GM19455 (cell line): ENCODE measurements around the gene OPN1MW.
"Not testable (repeated sequence)": the region's sequence is repeated elsewhere in the genome, so short reads cannot be mapped to it uniquely, and the experiment has no call there.

Experiments used
- ATAC-seq: cut with Tn5 transposase; IDR thresholded peaks from one replicate; pipeline ENCODE4 v1.9.1; 2021; ENCODE audit not compliant: unreplicated experiment

OPN1MW gene

GRCh38 chrX:154182296-154182695, at the start of gene OPN1MW:
Gene OPN1MW (plus strand): TSS chrX:154182596. CDS start chrX:154182678, 82 bp downstream.
- ATAC-seq = not testable (repeated sequence)

GRCh38 chrX:154135458-154136229, 46.8 kb upstream of the OPN1MW start:
- no peak for ATAC-seq

GRCh38 chrX:154136627-154137161, 45.7 kb upstream of the OPN1MW start:
- no peak for ATAC-seq

- ATAC-seq = no peak
These were observed 43.5 kb upstream of the OPN1MW start for GRCh38 chrX:154138857-154139256.

GRCh38 chrX:154140206-154140605, 42.2 kb upstream of the OPN1MW start:
- ATAC-seq = no peak

- ATAC-seq = no peak
These were observed 41.7 kb upstream of the OPN1MW start for GRCh38 chrX:154140742-154141141.

GRCh38 chrX:154142386-154142785, 40.0 kb upstream of the OPN1MW start:
- ATAC-seq = no peak

GRCh38 chrX:154142950-154143745, 39.2 kb upstream of the OPN1MW start:
- ATAC-seq = no peak

GRCh38 chrX:154144010-154144409, 38.4 kb upstream of the OPN1MW start, which contains the start of gene OPN1LW:
Gene OPN1LW (plus strand): TSS chrX:154144243. CDS start chrX:154144284, 41 bp downstream.
- ATAC-seq = not testable (repeated sequence)

GRCh38 chrX:154151030-154151429, 31.4 kb upstream of the OPN1MW start:
- not testable (repeated sequence) for ATAC-seq

- ATAC-seq = not testable (repeated sequence)
These were observed 26.2 kb upstream of the OPN1MW start for GRCh38 chrX:154156221-154156620.

GRCh38 chrX:154157207-154157606, 25.2 kb upstream of the OPN1MW start:
- ATAC-seq = not testable (repeated sequence)

GRCh38 chrX:154159345-154159744, 23.1 kb upstream of the OPN1MW start:
- ATAC-seq = not testable (repeated sequence)

- not testable (repeated sequence) for ATAC-seq
These were observed 17.5 kb upstream of the OPN1MW start for GRCh38 chrX:154164902-154165301.

- not testable (repeated sequence) for ATAC-seq
These were observed 14.0 kb upstream of the OPN1MW start for GRCh38 chrX:154168384-154168783.

- ATAC-seq = not testable (repeated sequence)
These were observed 9.9 kb upstream of the OPN1MW start for GRCh38 chrX:154172535-154172943.

GRCh38 chrX:154174356-154174755, 8.0 kb upstream of the OPN1MW start:
- ATAC-seq = not testable (repeated sequence)

GRCh38 chrX:154183794-154184193, 1.4 kb downstream of the OPN1MW start:
- ATAC-seq = not testable (repeated sequence)

- ATAC-seq = not testable (repeated sequence)
These were observed 10.4 kb downstream of the OPN1MW start for GRCh38 chrX:154192846-154193245.

GRCh38 chrX:154194316-154194715, 11.9 kb downstream of the OPN1MW start:
- not testable (repeated sequence) for ATAC-seq

GRCh38 chrX:154196466-154196865, 14.1 kb downstream of the OPN1MW start:
- ATAC-seq = not testable (repeated sequence)
